ENCODE measurements around the gene EGFR. TPM values are rescaled to one million over a fixed set of nuclear protein-coding genes. Genes with fewer than 3 reads are reported as not detected.
A peak's percentile ranks its signal among the peaks of the same experiment; 100 is the strongest.

EGFR gene
- total and polyA plus RNA-seq, 11 donors: 2.3 to 29.6 (median 7.0) TPM

- H3K27ac ChIP-seq: no peak overlapping the region
- TF ChIP-seq POLR2A (IDR thresholded peaks at IDR 0.05) (no peak), CTCF (IDR thresholded peaks at IDR 0.05) (no peak)
- intact Hi-C loops (cut with DNase I): no loop called here
- DNase-seq (no peak), ATAC-seq (no peak)
- H3K9me3 ChIP-seq: no peaks in the 10 kb centered on the region
- H3K4me3 ChIP-seq: no peak overlapping the region
- no peaks in the 10 kb centered on the region for H3K27me3 ChIP-seq
- peaks cover 0 to 48% (median 12%) of the 10 kb centered on the region in 12 donors for H3K4me1 ChIP-seq
- H3K36me3 ChIP-seq: no peaks in the 10 kb centered on the region
Measured at GRCh38 chr7:55080000-55080623, 61.3 kb downstream of the EGFR start.

- intact Hi-C loops (cut with DNase I): no loop called here
- Histone ChIP-seq H3K9me3 (no peaks in the 10 kb centered on the region), H3K27ac (peak overlapping the region in 4 of 12 donors; percentile 35 to 55 (median 44)), H3K4me1 (peaks cover 0 to 43% (median 11%) of the 10 kb centered on the region in 12 donors), H3K4me3 (no peak overlapping the region), H3K36me3 (no peaks in the 10 kb centered on the region), H3K27me3 (no peaks in the 10 kb centered on the region)
- WGBS, 4 donors: 67 to 84% (median 75%) methylated on average over 7 of the region's 7 CpGs
- TF ChIP-seq POLR2A (IDR thresholded peaks at IDR 0.05) (no peak), CTCF (IDR thresholded peaks at IDR 0.05) (no peak)
- ATAC-seq: peak in 3 of 4 donors; percentile 8 to 21 (median 11)
- no peak for DNase-seq
Measured at GRCh38 chr7:55081068-55081467, 62.3 kb downstream of the EGFR start.

- Histone ChIP-seq H3K27ac (peak overlapping the region in 6 of 12 donors; percentile 0 to 55 (median 36)), H3K36me3 (no peaks in the 10 kb centered on the region), H3K4me1 (peaks cover 0 to 42% (median 13%) of the 10 kb centered on the region in 12 donors), H3K27me3 (no peaks in the 10 kb centered on the region), H3K9me3 (no peaks in the 10 kb centered on the region), H3K4me3 (no peak overlapping the region)
- DNase-seq (no peak), ATAC-seq (peak; percentile 4 to 29 (median 24))
- 59 to 68% (median 61%) methylated on average over 7 of the region's 7 CpGs for WGBS, 4 donors
- TF ChIP-seq POLR2A (IDR thresholded peaks at IDR 0.05) (no peak), CTCF (IDR thresholded peaks at IDR 0.05) (no peak)
- intact Hi-C loops (cut with DNase I): no loop called here
Measured at GRCh38 chr7:55081472-55082227, 62.8 kb downstream of the EGFR start.

- H3K27ac ChIP-seq: peak overlapping the region in 3 of 12 donors; percentile 17 to 55 (median 36)
- H3K36me3 ChIP-seq: no peaks in the 10 kb centered on the region
- no peaks in the 10 kb centered on the region for H3K27me3 ChIP-seq
- H3K4me3 ChIP-seq: no peak overlapping the region
- no peaks in the 10 kb centered on the region for H3K9me3 ChIP-seq
- peaks cover 0 to 44% (median 16%) of the 10 kb centered on the region in 12 donors for H3K4me1 ChIP-seq
- ATAC-seq (no peak), DNase-seq (no peak)
- intact Hi-C loops (cut with DNase I): no loop called here
- TF ChIP-seq POLR2A (IDR thresholded peaks at IDR 0.05) (no peak), CTCF (IDR thresholded peaks at IDR 0.05) (no peak)
Measured at GRCh38 chr7:55082228-55082603, 63.4 kb downstream of the EGFR start.

All from heart left ventricle (tissue), 16 donors.